ENCODE results near the gene WFDC11. TPM values are rescaled to one million over a fixed set of nuclear protein-coding genes. Genes with fewer than 3 reads are reported as not detected.

Gene WFDC11
- total RNA-seq, 1 experiment from 2014 or later, result not detected

- Histone ChIP-seq H3K36me3 (ENCODE audit: control insufficient read depth in 1 of 2, insufficient read depth in 2 of 2, low read length in 2 of 2) (no peaks in the 10 kb centered on the region), H3K79me2 (ENCODE audit: insufficient read depth, low read length) (no peaks in the 10 kb centered on the region), H3K9me2 (ENCODE audit: insufficient read depth) (no peaks in the 10 kb centered on the region), H4K20me1 (ENCODE audit: insufficient read depth) (no peaks in the 10 kb centered on the region), H3K27me3 (ENCODE audit: insufficient read depth, low read length) (no peaks in the 10 kb centered on the region), H3K9me3 (ENCODE audit: control insufficient read depth in 1 of 2, insufficient read depth in 1 of 2, low read depth in 1 of 2, low read length in 2 of 2) (no peaks in the 10 kb centered on the region), H2AFZ (ENCODE audit: low read depth, low read length, poor library complexity, severe bottlenecking) (no peak overlapping the region), H3K4me2 (ENCODE audit: low read length) (no peak overlapping the region), H3K4me3 (replicated peaks in 1 of 2; ENCODE audit: low read depth in 1 of 2, low read length in 2 of 2) (no peak overlapping the region), H3K9ac (ENCODE audit: low read length) (no peak overlapping the region), H3K4me1 (ENCODE audit: control insufficient read depth in 1 of 2, insufficient read depth in 2 of 2, low read length in 2 of 2) (no peaks in the 10 kb centered on the region), H3K27ac (ENCODE audit: low read depth, low read length) (no peak overlapping the region)
- ChIA-PET POLR2A (no interaction called here), CTCF (no interaction called here), RAD21 (ENCODE audit: low non-redundant PET in 1 of 2, low total read pairs in 2 of 2, uncharacterized antibody in 2 of 2, unreplicated experiment in 2 of 2) (no interaction called here)
- BruUV-seq (replicated peaks), result no TSS peak
- DNase-seq (ENCODE audit: low read depth, low spot score), result no peak
- ATAC-seq, result no peak
- TF ChIP-seq CBX3 (IDR thresholded peaks at IDR 0.05; ENCODE audit: low read depth), result no peak
- TF ChIP-seq, protein P1, sequence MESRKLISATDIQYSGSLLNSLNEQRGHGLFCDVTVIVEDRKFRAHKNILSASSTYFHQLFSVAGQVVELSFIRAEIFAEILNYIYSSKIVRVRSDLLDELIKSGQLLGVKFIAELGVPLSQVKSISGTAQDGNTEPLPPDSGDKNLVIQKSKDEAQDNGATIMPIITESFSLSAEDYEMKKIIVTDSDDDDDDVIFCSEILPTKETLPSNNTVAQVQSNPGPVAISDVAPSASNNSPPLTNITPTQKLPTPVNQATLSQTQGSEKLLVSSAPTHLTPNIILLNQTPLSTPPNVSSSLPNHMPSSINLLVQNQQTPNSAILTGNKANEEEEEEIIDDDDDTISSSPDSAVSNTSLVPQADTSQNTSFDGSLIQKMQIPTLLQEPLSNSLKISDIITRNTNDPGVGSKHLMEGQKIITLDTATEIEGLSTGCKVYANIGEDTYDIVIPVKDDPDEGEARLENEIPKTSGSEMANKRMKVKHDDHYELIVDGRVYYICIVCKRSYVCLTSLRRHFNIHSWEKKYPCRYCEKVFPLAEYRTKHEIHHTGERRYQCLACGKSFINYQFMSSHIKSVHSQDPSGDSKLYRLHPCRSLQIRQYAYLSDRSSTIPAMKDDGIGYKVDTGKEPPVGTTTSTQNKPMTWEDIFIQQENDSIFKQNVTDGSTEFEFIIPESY (IDR thresholded peaks at IDR 0.05; ENCODE audit: extremely low read depth, insufficient replicate concordance, low read length), result no peak
- no peak for TF ChIP-seq EGR1 (IDR thresholded peaks at IDR 0.05; ENCODE audit: low read depth)
- no peak for TF ChIP-seq YY1 (IDR thresholded peaks at IDR 0.05; ENCODE audit: extremely low read depth, insufficient replicate concordance, low read depth, low read length)
- TF ChIP-seq SIN3A (IDR thresholded peaks at IDR 0.05; ENCODE audit: low read depth), result no peak
- no peak for TF ChIP-seq CEBPB (IDR thresholded peaks at IDR 0.05; ENCODE audit: low read depth)
- TF ChIP-seq ZFX (IDR thresholded peaks at IDR 0.05), result no peak
- TF ChIP-seq TCF7L2 (IDR thresholded peaks at IDR 0.05; ENCODE audit: borderline replicate concordance, extremely low read depth, insufficient read depth, insufficient read length), result no peak
- no peak for TF ChIP-seq FOSL1 (IDR thresholded peaks at IDR 0.05; ENCODE audit: low read depth)
- no peak for TF ChIP-seq SP1 (IDR thresholded peaks at IDR 0.05; ENCODE audit: low read depth)
- no peak for TF ChIP-seq POLR2AphosphoS5 (IDR thresholded peaks at IDR 0.05; ENCODE audit: low read depth, low read length)
- TF ChIP-seq EZH2 (IDR thresholded peaks at IDR 0.05), result no peak
- TF ChIP-seq RAD21 (IDR thresholded peaks at IDR 0.05; ENCODE audit: low read depth), result no peak
- intact Hi-C loops (cut with micrococcal nuclease), result no loop called here
Observed at GRCh38 chr20:45701104-45701503, 31.1 kb upstream of the WFDC11 start.

Measured in HCT116 (cell line).